GM23338 (cell line): ENCODE results near the gene C19orf81. TPM values are rescaled to one million over a fixed set of nuclear protein-coding genes. Genes with fewer than 3 reads are reported as not detected.
A peak's percentile ranks its signal among the peaks of the same experiment; 100 is the strongest.

ENCODE experiments used
- ATAC-seq: fragments of 200-7000 bp; cut with Tn5 transposase; 3 replicates; pipeline ENCODE4 v1.9.1; 2020
- DNase-seq: peaks from one replicate; pipeline ENCODE4 v3.0.0-alpha.2; 2015; ENCODE audit warnings: low spot score
- H2AFZ ChIP-seq: fragments of 200-600 bp; sonication (generic); 2 replicates; pipeline ENCODE4 v1.8.0; 2016; ENCODE audit warnings: antibody characterized with exemption, mild to moderate bottlenecking, moderate library complexity
- H3F3A ChIP-seq: fragments of 200-600 bp; sonication (generic); replicated peaks from 2 replicates; pipeline ENCODE4 v1.8.0; 2017; ENCODE audit warnings: antibody characterized with exemption, mixed run types, low read depth
- H3K27ac ChIP-seq: fragments of 200-600 bp; sonication (generic); 2 replicates; pipeline ENCODE4 v1.6.1; 2016; ENCODE audit warnings: low read depth
- H3K27me3 ChIP-seq: fragments of 200-600 bp; sonication (generic); 2 replicates; pipeline ENCODE4 v1.8.0; 2016; ENCODE audit warnings: mild to moderate bottlenecking, mixed run types, moderate library complexity; ENCODE audit not compliant: insufficient read depth
- H3K36me3 ChIP-seq: fragments of 200-600 bp; sonication (generic); 2 replicates; pipeline ENCODE4 v1.8.0; 2016; ENCODE audit warnings: mild to moderate bottlenecking; ENCODE audit not compliant: insufficient read depth
- H3K4me1 ChIP-seq: fragments of 200-600 bp; sonication (generic); 2 replicates; pipeline ENCODE4 v1.8.0; 2016; ENCODE audit warnings: mild to moderate bottlenecking, moderate library complexity; ENCODE audit not compliant: insufficient read depth
- H3K4me2 ChIP-seq: fragments of 200-600 bp; sonication (generic); 2 replicates; pipeline ENCODE4 v1.7.1; 2017; ENCODE audit warnings: mixed run types
- H3K4me3 ChIP-seq: fragments of 200-600 bp; sonication (generic); 2 replicates; pipeline ENCODE4 v1.6.1; 2016; ENCODE audit warnings: mixed run types
- H3K79me2 ChIP-seq: fragments of 200-600 bp; sonication (generic); replicated peaks from 2 replicates; pipeline ENCODE4 v1.8.0; 2017; ENCODE audit warnings: mild to moderate bottlenecking; ENCODE audit not compliant: insufficient read depth
- H3K9me2 ChIP-seq: fragments of 200-600 bp; sonication (generic); 2 replicates; pipeline ENCODE4 v1.8.0; 2017; ENCODE audit not compliant: insufficient read depth
- H4K20me1 ChIP-seq: fragments of 200-600 bp; sonication (generic); replicated peaks from 2 replicates; pipeline ENCODE4 v1.8.0; 2017; ENCODE audit warnings: mild to moderate bottlenecking; ENCODE audit not compliant: insufficient read depth
- H3K27ac Mint-ChIP-seq: 2 replicates; pipeline ENCODE4 v1.8.0; 2020; ENCODE audit warnings: inconsistent platforms, mild to moderate bottlenecking, moderate library complexity, mixed read lengths
- H3K27me3 Mint-ChIP-seq: 3 replicates; pipeline ENCODE4 v1.8.0; 2022; ENCODE audit warnings: low read depth, mild to moderate bottlenecking, moderate library complexity, mixed read lengths, inconsistent platforms; ENCODE audit not compliant: insufficient read depth, poor library complexity
- H3K36me3 Mint-ChIP-seq: 3 replicates; pipeline ENCODE4 v1.8.0; 2021; ENCODE audit warnings: low read depth, mild to moderate bottlenecking, inconsistent platforms, moderate library complexity, mixed read lengths
- H3K4me1 Mint-ChIP-seq: 3 replicates; pipeline ENCODE4 v1.8.0; 2020; ENCODE audit warnings: mild to moderate bottlenecking, inconsistent platforms, mixed read lengths
- H3K4me3 Mint-ChIP-seq: 3 replicates; pipeline ENCODE4 v1.8.0; 2021; ENCODE audit warnings: moderate library complexity, mild to moderate bottlenecking, inconsistent platforms, mixed read lengths
- H3K9me3 Mint-ChIP-seq: 3 replicates; pipeline ENCODE4 v1.8.0; 2020; ENCODE audit warnings: moderate library complexity, mild to moderate bottlenecking, inconsistent platforms, mixed read lengths
- NANOG ChIP-seq: IDR thresholded peaks from 2 replicates; pipeline ENCODE4 v1.6.1; 2016; ENCODE audit warnings: antibody characterized with exemption, borderline replicate concordance
- polyA plus RNA-seq: library from polyadenylated mRNA; unstranded; fragments of >200 nt; fragmentation: Nextera tagmentation; extraction: Ambion mirVana; gene quantifications from 2 replicates; pipeline ENCODE4 v1.2.1, GENCODE V29; 2016
- total RNA-seq: library from RNA; depleted of rRNA; stranded (reverse); fragments of >200 nt; shearing (Covaris generic); gene quantifications from 2 replicates; pipeline ENCODE4 v1.2.3, GENCODE V29; 2014; rRNA removed
- TF ChIP-seq, protein P1 (sequence below), 2 experiments: fragments of 200-600 bp in 1 of 2; sonication (generic) in 1 of 2; conservative IDR thresholded peaks; 2 replicates each; pipeline versions ENCODE4 v1.5.1 to v1.6.1; 2016 to 2017; ENCODE audit warnings: antibody characterized with exemption in 2 of 2, low read depth in 2 of 2, mild to moderate bottlenecking in 2 of 2, moderate library complexity in 1 of 2

The C19orf81 gene
- total and polyA plus RNA-seq, 2 experiments from 2014 or later, result 23.2 to 54.3 TPM

DNA sequence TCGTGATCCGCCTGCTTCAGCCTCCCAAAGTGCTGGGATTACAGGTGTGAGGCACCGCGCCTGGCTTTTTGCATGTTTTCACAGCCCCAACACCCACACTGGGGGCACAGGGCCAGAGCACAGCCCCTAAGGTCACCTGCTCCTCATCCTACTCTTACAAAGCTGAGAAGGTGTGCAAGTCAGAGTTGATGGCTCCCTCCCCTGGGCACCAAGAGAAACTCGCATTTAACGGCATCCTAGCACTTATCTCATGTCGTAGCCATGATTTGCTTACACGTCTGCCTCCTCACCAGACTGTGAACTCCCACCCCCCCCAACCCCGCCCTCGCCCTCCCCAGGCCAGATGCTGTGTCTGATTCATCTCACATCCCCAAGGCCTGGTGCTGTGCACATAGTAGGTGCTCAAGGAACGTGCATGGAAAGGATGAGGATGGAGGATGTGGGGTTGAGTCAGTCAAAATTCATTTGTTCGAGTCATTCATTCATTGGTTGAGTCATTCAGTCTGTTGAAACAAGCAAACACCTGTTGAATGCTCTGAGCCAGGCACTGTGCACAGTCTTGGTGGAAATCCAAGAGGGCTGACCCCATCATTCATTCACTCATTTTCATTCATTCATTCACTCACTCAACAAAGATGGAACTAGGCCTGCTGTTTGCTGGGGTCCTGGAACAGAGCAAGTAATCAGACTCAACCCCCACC, 59.1 kb downstream of the C19orf81 start:
- Histone ChIP-seq H3K27ac (no peak overlapping the region), H3K4me1 (0 out of 2 replicates have a peak, but pooled peaks cover 2% of the 10 kb centered on the region), H3K36me3 (no peaks in the 10 kb centered on the region), H3K79me2 (no peaks in the 10 kb centered on the region), H4K20me1 (no peaks in the 10 kb centered on the region; the same call in 1 of the 2 replicates), H3K9me2 (no peaks in the 10 kb centered on the region), H3K27me3 (no peaks in the 10 kb centered on the region), H3K4me2 (no peak overlapping the region), H2AFZ (no peak overlapping the region), H3K4me3 (no peak overlapping the region), H3F3A (no peaks in the 10 kb centered on the region)
- DNase-seq (no peak), ATAC-seq (no peak)
- no peaks in the 10 kb centered on the region for H3K4me1 Mint-ChIP-seq
- TF ChIP-seq, protein P1, sequence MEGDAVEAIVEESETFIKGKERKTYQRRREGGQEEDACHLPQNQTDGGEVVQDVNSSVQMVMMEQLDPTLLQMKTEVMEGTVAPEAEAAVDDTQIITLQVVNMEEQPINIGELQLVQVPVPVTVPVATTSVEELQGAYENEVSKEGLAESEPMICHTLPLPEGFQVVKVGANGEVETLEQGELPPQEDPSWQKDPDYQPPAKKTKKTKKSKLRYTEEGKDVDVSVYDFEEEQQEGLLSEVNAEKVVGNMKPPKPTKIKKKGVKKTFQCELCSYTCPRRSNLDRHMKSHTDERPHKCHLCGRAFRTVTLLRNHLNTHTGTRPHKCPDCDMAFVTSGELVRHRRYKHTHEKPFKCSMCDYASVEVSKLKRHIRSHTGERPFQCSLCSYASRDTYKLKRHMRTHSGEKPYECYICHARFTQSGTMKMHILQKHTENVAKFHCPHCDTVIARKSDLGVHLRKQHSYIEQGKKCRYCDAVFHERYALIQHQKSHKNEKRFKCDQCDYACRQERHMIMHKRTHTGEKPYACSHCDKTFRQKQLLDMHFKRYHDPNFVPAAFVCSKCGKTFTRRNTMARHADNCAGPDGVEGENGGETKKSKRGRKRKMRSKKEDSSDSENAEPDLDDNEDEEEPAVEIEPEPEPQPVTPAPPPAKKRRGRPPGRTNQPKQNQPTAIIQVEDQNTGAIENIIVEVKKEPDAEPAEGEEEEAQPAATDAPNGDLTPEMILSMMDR (conservative IDR thresholded peaks at IDR 0.05; ENCODE audit: low read depth in 2 of 2), result peak in 1 of 2 experiments; percentile 54; a peak in 3 of 4 replicates
- TF ChIP-seq NANOG, result no peak
- H3K27me3 Mint-ChIP-seq, result peaks cover 10% of the 10 kb centered on the region
- peaks cover 95% of the 10 kb centered on the region for H3K9me3 Mint-ChIP-seq
- peaks cover 52% of the 10 kb centered on the region for H3K36me3 Mint-ChIP-seq
- H3K4me3 Mint-ChIP-seq, result no peak overlapping the region
- H3K27ac Mint-ChIP-seq, result no peak overlapping the region

Other genes starting within 250 kb of the C19orf81 start
- 16.9 and 17.5 TPM in 2 replicates for gene SPIB, start 230.5 kb upstream of the C19orf81 start, total RNA-seq
- 12.6 and 13.0 TPM in 2 replicates for gene SPIB, start 230.5 kb upstream of the C19orf81 start, polyA plus RNA-seq
- 3.8 and 4.2 TPM in 2 replicates for gene MYBPC2, start 216.6 kb upstream of the C19orf81 start, total RNA-seq
- gene MYBPC2, start 216.6 kb upstream of the C19orf81 start, polyA plus RNA-seq, result 5.9 and 6.1 TPM in 2 replicates
- gene EMC10, start 172.9 kb upstream of the C19orf81 start, total RNA-seq, result 86.4 and 113 TPM in 2 replicates
- gene EMC10, start 172.9 kb upstream of the C19orf81 start, polyA plus RNA-seq, result 24.8 and 28.2 TPM in 2 replicates
- 13.3 and 19.9 TPM in 2 replicates for gene GARIN5A, start 172.6 kb upstream of the C19orf81 start, total RNA-seq
- gene GARIN5A, start 172.6 kb upstream of the C19orf81 start, polyA plus RNA-seq, result 24.2 and 25.0 TPM in 2 replicates
- gene JOSD2, start 138.3 kb upstream of the C19orf81 start, total RNA-seq, result 1.2 and 5.8 TPM in 2 replicates
- gene JOSD2, start 138.3 kb upstream of the C19orf81 start, polyA plus RNA-seq, result 3.3 and 4.1 TPM in 2 replicates
- gene ASPDH, start 135.5 kb upstream of the C19orf81 start, total RNA-seq, result not detected in 2 replicates
- gene ASPDH, start 135.5 kb upstream of the C19orf81 start, polyA plus RNA-seq, result not detected in 2 replicates
- gene LRRC4B, start 81.0 kb upstream of the C19orf81 start, total RNA-seq, result 12.8 and 13.2 TPM in 2 replicates
- gene LRRC4B, start 81.0 kb upstream of the C19orf81 start, polyA plus RNA-seq, result 2.0 and 2.2 TPM in 2 replicates
- gene SYT3, start 9.6 kb upstream of the C19orf81 start, total RNA-seq, result 16.4 and 25.5 TPM in 2 replicates
- gene SYT3, start 9.6 kb upstream of the C19orf81 start, polyA plus RNA-seq, result 9.5 and 10.0 TPM in 2 replicates
- gene SHANK1, start 70.4 kb downstream of the C19orf81 start, total RNA-seq, result 3.3 and 4.1 TPM in 2 replicates
- gene SHANK1, start 70.4 kb downstream of the C19orf81 start, polyA plus RNA-seq, result 0.23 and 0.30 TPM in 2 replicates
- gene CLEC11A, start 73.9 kb downstream of the C19orf81 start, total RNA-seq, result 7.2 and 8.0 TPM in 2 replicates
- 15.5 and 18.5 TPM in 2 replicates for gene CLEC11A, start 73.9 kb downstream of the C19orf81 start, polyA plus RNA-seq
- not detected in 2 replicates for gene GPR32, start 121.0 kb downstream of the C19orf81 start, total RNA-seq
- not detected in 2 replicates for gene GPR32, start 121.0 kb downstream of the C19orf81 start, polyA plus RNA-seq
- gene ACP4, start 141.0 kb downstream of the C19orf81 start, total RNA-seq, result not detected in 2 replicates
- gene ACP4, start 141.0 kb downstream of the C19orf81 start, polyA plus RNA-seq, result not detected in 2 replicates
- gene KLK1, start 174.3 kb downstream of the C19orf81 start, total RNA-seq, result 0.31 TPM in 1 of 2 replicates, not detected in the other
- 2.4 and 3.0 TPM in 2 replicates for gene KLK1, start 174.3 kb downstream of the C19orf81 start, polyA plus RNA-seq
- not detected in 2 replicates for gene KLK15, start 184.1 kb downstream of the C19orf81 start, total RNA-seq
- gene KLK15, start 184.1 kb downstream of the C19orf81 start, polyA plus RNA-seq, result not detected in 2 replicates
- not detected in 2 replicates for gene KLK3, start 205.5 kb downstream of the C19orf81 start, total RNA-seq
- gene KLK3, start 205.5 kb downstream of the C19orf81 start, polyA plus RNA-seq, result 0.14 and 0.19 TPM in 2 replicates
- 0.69 TPM in 1 of 2 replicates, not detected in the other for gene KLK2, start 224.0 kb downstream of the C19orf81 start, total RNA-seq
- gene KLK2, start 224.0 kb downstream of the C19orf81 start, polyA plus RNA-seq, result 0.18 TPM in 1 of 2 replicates, not detected in the other